ENCODE measurements around the gene KPNA6. TPM values are rescaled to one million over a fixed set of nuclear protein-coding genes. Genes with fewer than 3 reads are reported as not detected.

KPNA6 gene
- total and polyA plus RNA-seq, 9 of the 15 experiments (the other 6 are each of a cell fraction or from before 2014, with no cell fraction given): 20.1 to 54.6 (median 32.2) TPM

- TF ChIP-seq RBM17 (IDR thresholded peaks at IDR 0.05; ENCODE audit: borderline replicate concordance, low read depth, low read length): no peak
- TF ChIP-seq, protein P1, sequence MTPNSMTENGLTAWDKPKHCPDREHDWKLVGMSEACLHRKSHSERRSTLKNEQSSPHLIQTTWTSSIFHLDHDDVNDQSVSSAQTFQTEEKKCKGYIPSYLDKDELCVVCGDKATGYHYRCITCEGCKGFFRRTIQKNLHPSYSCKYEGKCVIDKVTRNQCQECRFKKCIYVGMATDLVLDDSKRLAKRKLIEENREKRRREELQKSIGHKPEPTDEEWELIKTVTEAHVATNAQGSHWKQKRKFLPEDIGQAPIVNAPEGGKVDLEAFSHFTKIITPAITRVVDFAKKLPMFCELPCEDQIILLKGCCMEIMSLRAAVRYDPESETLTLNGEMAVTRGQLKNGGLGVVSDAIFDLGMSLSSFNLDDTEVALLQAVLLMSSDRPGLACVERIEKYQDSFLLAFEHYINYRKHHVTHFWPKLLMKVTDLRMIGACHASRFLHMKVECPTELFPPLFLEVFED (CRISPR knock-in tag; conservative IDR thresholded peaks at IDR 0.05): peak; percentile 79
- no peak for TF ChIP-seq E2F4 (CRISPR knock-in tag; IDR thresholded peaks at IDR 0.05; ENCODE audit: low read depth)
- TF ChIP-seq CHD1 (IDR thresholded peaks at IDR 0.05; ENCODE audit: low read length): peak; percentile 27
- TF ChIP-seq BCL6 (CRISPR knock-in tag; IDR thresholded peaks at IDR 0.05): no peak
- TF ChIP-seq OTX1 (CRISPR knock-in tag; IDR thresholded peaks at IDR 0.05): 0 out of 2 replicates have a peak, but pooled peaks have one; percentile 39
- no peak for TF ChIP-seq U2AF1 (optimal IDR thresholded peaks at IDR 0.05; ENCODE audit: low read depth, low read length)
- no peak for TF ChIP-seq ARID1B (IDR thresholded peaks at IDR 0.05)
- no peak for TF ChIP-seq ZNF146 (CRISPR knock-in tag; IDR thresholded peaks at IDR 0.05; ENCODE audit: unreplicated experiment)
- no peak for TF ChIP-seq SRSF1 (IDR thresholded peaks at IDR 0.05; ENCODE audit: low read depth, low read length)
- no peak for TF ChIP-seq NR1H2 (CRISPR knock-in tag; IDR thresholded peaks at IDR 0.05)
- no peak for TF ChIP-seq PTBP1 (IDR thresholded peaks at IDR 0.05; ENCODE audit: low read depth, low read length)
- no peak for TF ChIP-seq WHSC1 (IDR thresholded peaks at IDR 0.05; ENCODE audit: low read length)
- no peak for TF ChIP-seq HMG20A (CRISPR knock-in tag; conservative IDR thresholded peaks at IDR 0.05)
- no peak for TF ChIP-seq HOMEZ (CRISPR knock-in tag; IDR thresholded peaks at IDR 0.05)
- no peak for TF ChIP-seq HNRNPK (IDR thresholded peaks at IDR 0.05; ENCODE audit: low read depth, low read length, poor library complexity, severe bottlenecking)
- no peak for TF ChIP-seq ZNF79 (CRISPR knock-in tag; IDR thresholded peaks at IDR 0.05; ENCODE audit: low read depth)
- no peak for TF ChIP-seq SLC30A9 (CRISPR knock-in tag; IDR thresholded peaks at IDR 0.05)
- TF ChIP-seq, protein P2, sequence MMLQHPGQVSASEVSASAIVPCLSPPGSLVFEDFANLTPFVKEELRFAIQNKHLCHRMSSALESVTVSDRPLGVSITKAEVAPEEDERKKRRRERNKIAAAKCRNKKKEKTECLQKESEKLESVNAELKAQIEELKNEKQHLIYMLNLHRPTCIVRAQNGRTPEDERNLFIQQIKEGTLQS (IDR thresholded peaks at IDR 0.05): peak; percentile 27
- TF ChIP-seq, protein P2 (CRISPR knock-in tag; conservative IDR thresholded peaks at IDR 0.05): 0 out of 2 replicates have a peak, but pooled peaks have one; percentile 25
- TF ChIP-seq, protein P3, sequence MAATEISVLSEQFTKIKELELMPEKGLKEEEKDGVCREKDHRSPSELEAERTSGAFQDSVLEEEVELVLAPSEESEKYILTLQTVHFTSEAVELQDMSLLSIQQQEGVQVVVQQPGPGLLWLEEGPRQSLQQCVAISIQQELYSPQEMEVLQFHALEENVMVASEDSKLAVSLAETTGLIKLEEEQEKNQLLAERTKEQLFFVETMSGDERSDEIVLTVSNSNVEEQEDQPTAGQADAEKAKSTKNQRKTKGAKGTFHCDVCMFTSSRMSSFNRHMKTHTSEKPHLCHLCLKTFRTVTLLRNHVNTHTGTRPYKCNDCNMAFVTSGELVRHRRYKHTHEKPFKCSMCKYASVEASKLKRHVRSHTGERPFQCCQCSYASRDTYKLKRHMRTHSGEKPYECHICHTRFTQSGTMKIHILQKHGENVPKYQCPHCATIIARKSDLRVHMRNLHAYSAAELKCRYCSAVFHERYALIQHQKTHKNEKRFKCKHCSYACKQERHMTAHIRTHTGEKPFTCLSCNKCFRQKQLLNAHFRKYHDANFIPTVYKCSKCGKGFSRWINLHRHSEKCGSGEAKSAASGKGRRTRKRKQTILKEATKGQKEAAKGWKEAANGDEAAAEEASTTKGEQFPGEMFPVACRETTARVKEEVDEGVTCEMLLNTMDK (IDR thresholded peaks at IDR 0.05; ENCODE audit: borderline replicate concordance, insufficient read depth, low read depth, low read length, poor library complexity, severe bottlenecking): no peak
These were observed 92.6 kb downstream of the KPNA6 start, which contains the start of gene CCDC28B (continued) for GRCh38 chr1:32200226-32201010.
